GM12874 (cell line): ENCODE measurements around the gene CNTROB.

Experiments used
- TF ChIP-seq, protein P1 (sequence below): IDR thresholded peaks from 2 replicates; pipeline ENCODE4 v1.5.1; 2011; ENCODE audit warnings: low read depth, mild to moderate bottlenecking, control low read depth, low read length, moderate library complexity; ENCODE audit not compliant: insufficient read depth

The CNTROB gene

DNA sequence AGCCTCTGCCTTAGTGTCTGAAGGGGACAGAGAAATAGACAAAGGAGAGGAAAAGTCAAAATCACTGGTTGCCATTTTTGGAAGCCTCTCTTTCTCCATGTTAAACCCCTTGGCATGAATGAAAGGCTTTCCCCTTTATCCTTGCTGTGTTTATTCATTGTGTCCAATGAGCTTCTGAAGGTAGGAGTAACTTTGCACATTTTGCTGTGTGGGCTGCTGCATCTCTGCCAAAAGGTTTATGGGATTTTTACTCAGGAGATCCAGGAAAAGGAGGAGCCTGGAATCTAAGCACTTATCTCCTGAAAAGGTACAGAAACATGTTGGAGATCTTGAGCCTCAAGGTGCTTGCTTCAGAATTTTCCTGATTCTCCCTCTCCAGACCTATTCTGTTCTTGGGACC, 3.9 kb downstream of the CNTROB start:
- TF ChIP-seq, protein P1, sequence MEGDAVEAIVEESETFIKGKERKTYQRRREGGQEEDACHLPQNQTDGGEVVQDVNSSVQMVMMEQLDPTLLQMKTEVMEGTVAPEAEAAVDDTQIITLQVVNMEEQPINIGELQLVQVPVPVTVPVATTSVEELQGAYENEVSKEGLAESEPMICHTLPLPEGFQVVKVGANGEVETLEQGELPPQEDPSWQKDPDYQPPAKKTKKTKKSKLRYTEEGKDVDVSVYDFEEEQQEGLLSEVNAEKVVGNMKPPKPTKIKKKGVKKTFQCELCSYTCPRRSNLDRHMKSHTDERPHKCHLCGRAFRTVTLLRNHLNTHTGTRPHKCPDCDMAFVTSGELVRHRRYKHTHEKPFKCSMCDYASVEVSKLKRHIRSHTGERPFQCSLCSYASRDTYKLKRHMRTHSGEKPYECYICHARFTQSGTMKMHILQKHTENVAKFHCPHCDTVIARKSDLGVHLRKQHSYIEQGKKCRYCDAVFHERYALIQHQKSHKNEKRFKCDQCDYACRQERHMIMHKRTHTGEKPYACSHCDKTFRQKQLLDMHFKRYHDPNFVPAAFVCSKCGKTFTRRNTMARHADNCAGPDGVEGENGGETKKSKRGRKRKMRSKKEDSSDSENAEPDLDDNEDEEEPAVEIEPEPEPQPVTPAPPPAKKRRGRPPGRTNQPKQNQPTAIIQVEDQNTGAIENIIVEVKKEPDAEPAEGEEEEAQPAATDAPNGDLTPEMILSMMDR: no peak

DNA sequence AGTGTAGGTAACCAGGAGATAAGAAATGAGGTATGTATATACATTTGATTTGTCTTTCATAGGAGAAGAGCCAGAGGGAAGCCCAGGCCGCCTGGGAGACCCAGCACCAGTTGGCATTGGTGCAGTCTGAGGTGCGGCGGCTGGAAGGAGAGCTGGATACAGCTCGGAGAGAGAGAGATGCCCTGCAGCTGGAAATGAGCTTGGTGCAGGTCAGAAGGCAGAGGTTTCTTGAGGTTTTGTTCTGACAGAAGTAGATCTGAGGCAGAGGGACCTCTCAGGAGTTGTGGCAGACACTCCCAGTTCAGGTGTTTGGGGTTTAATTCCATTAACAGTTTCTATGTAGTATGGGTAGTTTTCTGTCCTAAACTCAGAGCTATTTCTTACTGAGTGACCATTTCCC, 8.0 kb downstream of the CNTROB start:
- TF ChIP-seq, protein P1: no peak

DNA sequence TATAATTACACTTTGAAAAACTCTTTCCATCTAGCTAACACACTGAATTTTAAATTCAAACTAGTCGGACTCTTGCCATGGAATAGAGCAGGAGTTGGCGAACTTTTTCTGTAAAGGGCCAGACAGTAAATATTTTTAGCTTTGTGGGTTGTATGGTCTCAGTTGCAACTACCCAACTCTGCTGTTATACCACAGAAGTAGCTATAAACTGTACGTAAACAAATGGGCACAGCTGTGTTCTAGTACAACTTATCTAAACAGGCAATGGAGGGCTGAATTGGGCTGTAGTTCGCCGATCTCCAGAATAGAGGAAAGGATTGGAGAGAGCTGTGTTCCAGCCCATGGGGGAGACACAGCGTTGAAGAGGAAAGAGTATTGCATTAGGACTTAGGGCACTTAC, 8.7 kb downstream of the CNTROB start:
- TF ChIP-seq, protein P1: no peak

DNA sequence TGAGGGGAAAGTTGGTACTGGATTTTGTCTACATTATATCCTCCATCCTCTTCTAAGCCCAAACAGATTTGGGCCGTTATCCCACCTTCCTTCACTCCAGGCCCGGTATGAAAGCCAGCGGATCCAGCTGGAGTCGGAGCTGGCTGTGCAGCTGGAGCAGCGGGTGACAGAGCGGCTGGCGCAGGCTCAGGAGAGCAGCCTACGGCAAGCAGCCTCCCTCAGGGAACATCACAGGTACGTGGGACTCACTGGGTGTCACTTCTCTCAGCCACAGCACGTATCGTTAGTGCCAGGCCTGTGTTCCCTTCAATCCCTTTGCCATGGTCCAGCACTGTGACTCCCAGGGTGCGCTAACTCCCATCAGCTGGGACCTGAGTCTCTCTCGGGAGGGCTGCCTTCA, 11.3 kb downstream of the CNTROB start:
- TF ChIP-seq, protein P1: no peak

DNA sequence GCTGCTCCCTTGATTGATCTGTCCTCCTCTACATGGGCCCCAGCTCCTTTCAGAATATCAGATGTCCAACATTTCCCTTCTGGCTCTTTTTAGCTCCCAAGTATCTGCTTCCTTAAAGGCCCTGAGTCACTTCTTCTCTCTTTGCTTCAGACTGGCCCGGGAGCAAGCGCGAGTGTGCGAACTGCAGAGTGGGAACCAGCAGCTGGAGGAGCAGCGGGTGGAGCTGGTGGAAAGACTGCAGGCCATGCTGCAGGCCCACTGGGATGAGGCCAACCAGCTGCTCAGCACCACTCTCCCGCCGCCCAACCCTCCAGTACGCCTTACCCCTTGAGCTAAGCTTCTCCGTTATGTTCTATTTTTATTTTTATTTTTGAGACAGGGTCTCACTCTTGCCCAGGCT, 12.3 kb downstream of the CNTROB start:
- TF ChIP-seq, protein P1: no peak

DNA sequence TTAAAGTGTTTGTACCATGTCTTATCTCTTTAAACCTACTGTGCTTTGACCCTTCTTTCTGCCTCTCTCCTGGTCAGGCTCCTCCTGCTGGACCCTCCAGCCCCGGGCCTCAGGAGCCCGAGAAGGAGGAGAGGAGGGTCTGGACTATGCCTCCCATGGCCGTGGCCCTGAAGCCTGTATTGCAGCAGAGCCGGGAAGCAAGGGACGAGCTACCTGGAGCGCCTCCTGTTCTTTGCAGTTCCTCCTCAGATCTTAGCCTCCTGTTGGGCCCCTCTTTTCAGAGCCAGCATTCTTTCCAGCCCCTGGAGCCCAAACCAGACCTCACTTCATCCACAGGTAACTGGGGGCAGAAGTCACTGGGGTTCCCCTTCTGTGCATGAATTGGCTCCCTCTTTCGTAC, 13.6 kb downstream of the CNTROB start:
- TF ChIP-seq, protein P1: no peak

DNA sequence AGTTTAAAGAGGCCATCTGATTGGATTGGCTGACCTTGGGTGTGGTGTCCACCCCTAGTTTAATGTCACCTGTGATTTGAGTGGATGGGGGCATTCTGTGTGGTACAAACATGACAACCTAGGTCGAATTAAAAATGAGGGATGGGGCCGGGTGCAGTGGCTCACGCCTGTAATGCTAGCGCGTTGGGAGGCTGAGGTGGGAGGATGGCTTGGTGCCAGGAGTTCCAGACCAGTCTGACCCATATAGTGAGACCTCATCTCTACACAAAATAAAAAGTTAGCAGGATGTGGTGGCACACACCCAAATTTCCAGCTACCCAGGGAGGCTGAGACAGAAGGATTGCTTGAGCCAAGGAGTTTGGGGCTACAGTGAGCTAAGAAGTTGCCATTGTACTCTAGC, 14.4 kb downstream of the CNTROB start:
- TF ChIP-seq, protein P1: no peak

DNA sequence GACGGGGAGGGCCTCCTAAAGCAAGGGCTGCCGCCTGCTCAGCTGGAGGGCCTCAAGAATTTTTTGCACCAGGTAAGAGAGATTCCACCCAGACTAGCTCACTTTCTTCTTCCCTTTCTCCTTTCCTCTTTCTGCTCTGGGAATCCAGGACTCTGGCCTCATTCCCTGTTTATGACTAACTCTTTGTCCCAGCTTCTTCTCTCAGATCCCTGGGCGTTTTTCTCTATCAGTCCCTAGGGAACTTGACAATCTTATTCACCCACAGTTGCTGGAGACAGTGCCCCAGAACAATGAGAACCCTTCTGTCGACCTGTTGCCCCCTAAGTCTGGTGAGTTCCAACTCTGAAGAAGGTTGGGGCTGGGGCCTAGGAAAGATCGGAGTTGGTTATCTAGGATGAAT, 15.6 kb downstream of the CNTROB start:
- TF ChIP-seq, protein P1: no peak
